Right lobe of liver (tissue), 4 donors: ENCODE measurements around the gene ZNF487.

Experiments
- POLR2A ChIP-seq: fragments of 450-650 bp; IDR thresholded peaks from one replicate; pipeline ENCODE4 v1.6.1; 2017; ENCODE audit warnings: antibody characterized with exemption, mild to moderate bottlenecking
- TF ChIP-seq, protein P1 (sequence below), 4 donors: fragments of 200-600 bp in 3 of 4; fragments of 450-650 bp in 1 of 4; IDR thresholded peaks; one replicate each; pipeline versions ENCODE4 v1.5.1 to v1.8.0; 2016 to 2022; ENCODE audit warnings: antibody characterized with exemption in 4 of 4, mild to moderate bottlenecking in 2 of 4
- donor health status: DM: no; HTN: no; CAD: no.
- donor health status: DM: no; HTN: no; CAD: no.
- donor health status: DM: no; HTN: yes; CAD: no.

- no peak for TF ChIP-seq POLR2A
- TF ChIP-seq, protein P1, sequence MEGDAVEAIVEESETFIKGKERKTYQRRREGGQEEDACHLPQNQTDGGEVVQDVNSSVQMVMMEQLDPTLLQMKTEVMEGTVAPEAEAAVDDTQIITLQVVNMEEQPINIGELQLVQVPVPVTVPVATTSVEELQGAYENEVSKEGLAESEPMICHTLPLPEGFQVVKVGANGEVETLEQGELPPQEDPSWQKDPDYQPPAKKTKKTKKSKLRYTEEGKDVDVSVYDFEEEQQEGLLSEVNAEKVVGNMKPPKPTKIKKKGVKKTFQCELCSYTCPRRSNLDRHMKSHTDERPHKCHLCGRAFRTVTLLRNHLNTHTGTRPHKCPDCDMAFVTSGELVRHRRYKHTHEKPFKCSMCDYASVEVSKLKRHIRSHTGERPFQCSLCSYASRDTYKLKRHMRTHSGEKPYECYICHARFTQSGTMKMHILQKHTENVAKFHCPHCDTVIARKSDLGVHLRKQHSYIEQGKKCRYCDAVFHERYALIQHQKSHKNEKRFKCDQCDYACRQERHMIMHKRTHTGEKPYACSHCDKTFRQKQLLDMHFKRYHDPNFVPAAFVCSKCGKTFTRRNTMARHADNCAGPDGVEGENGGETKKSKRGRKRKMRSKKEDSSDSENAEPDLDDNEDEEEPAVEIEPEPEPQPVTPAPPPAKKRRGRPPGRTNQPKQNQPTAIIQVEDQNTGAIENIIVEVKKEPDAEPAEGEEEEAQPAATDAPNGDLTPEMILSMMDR (IDR thresholded peaks at IDR 0.05), result peak; percentile 75 to 78 (median 77)
These were observed 25.0 kb downstream of the ZNF487 start for GRCh38 chr10:43461950-43462349.
